Thyroid gland (tissue), 4 donors: Measurements from ENCODE around the gene PLCL1. TPM values are rescaled to one million over a fixed set of nuclear protein-coding genes. Genes with fewer than 3 reads are reported as not detected.

Experiments used
- DNase-seq, 2 donors: peaks; one replicate each; pipeline ENCODE4 v3.0.0-alpha.2; 2019
- H3K27ac ChIP-seq, 3 donors: fragments of 200-600 bp; sonication (generic); 1 replicate in 2 of 3; 2 replicates in 1 of 3; pipeline ENCODE4 v1.5.1; 2016 to 2019; ENCODE audit warnings: mild to moderate bottlenecking in 1 of 3, moderate library complexity in 1 of 3
- H3K27me3 ChIP-seq: fragments of 200-600 bp; sonication (generic); one replicate; pipeline ENCODE4 v1.5.1; 2019
- H3K36me3 ChIP-seq, 2 donors: fragments of 200-600 bp; sonication (generic); one replicate each; pipeline ENCODE4 v1.5.1; 2016 to 2019
- H3K4me1 ChIP-seq, 2 donors: fragments of 200-600 bp; sonication (generic); one replicate each; pipeline ENCODE4 v1.5.1; 2017 to 2019
- H3K4me3 ChIP-seq, 3 donors: fragments of 200-600 bp; sonication (generic); replicated peaks in 1 of 3; 1 replicate in 2 of 3; 2 replicates in 1 of 3; pipeline ENCODE4 v1.5.1; 2016; ENCODE audit warnings: mild to moderate bottlenecking in 1 of 3
- H3K9me3 ChIP-seq: fragments of 200-600 bp; sonication (generic); one replicate; pipeline ENCODE4 v1.5.1; 2017
- CTCF ChIP-seq, 6 experiments: fragments of 200-600 bp in 3 of 6; fragments of 450-650 bp in 3 of 6; sonication (generic) in 3 of 6; IDR thresholded peaks; one replicate each; pipeline ENCODE4 v1.5.1; 2016 to 2019; ENCODE audit warnings: antibody characterized with exemption in 6 of 6, mild to moderate bottlenecking in 2 of 6, inconsistent platforms in 1 of 6, moderate library complexity in 1 of 6
- POLR2A ChIP-seq, 2 donors: fragments of 450-650 bp; IDR thresholded peaks; one replicate each; pipeline ENCODE4 v1.6.1; 2017; ENCODE audit warnings: antibody characterized with exemption in 2 of 2, mild to moderate bottlenecking in 2 of 2, moderate library complexity in 1 of 2
- WGBS, 2 donors: methylation state at CpG; one replicate each; pipeline ENCODE4 v1.1.5; 2017; 5-methylcytosine and 5-hydroxymethylcytosine counted together
- intact Hi-C: fragments of 100-400 bp; cut with DNase I; formaldehyde crosslinking; loops from one replicate; pipeline ENCODE4 v1.15.1; 2023
- total RNA-seq, 4 donors: library from RNA; depleted of rRNA; stranded (reverse); fragments of >200 nt; gene quantifications; one replicate each; pipeline ENCODE4 v1.2.3, GENCODE V29; 2016

PLCL1 gene
- total RNA-seq, 4 donors from 2014 or later: 9.1 to 11.8 (median 9.9) TPM

- intact Hi-C loops: no loop called here
- no peaks in the 10 kb centered on the region for H3K27me3 ChIP-seq
- no peaks in the 10 kb centered on the region for H3K4me1 ChIP-seq
- H3K4me3 ChIP-seq: no peak overlapping the region
- no peak for TF ChIP-seq POLR2A (IDR thresholded peaks at IDR 0.05)
- TF ChIP-seq CTCF (IDR thresholded peaks at IDR 0.05): no peak
- 90 to 98% methylated on average over 1 of the region's 1 CpG for WGBS, 2 donors
- H3K9me3 ChIP-seq: no peaks in the 10 kb centered on the region
- DNase-seq: no peak
- no peaks in the 10 kb centered on the region for H3K36me3 ChIP-seq
- H3K27ac ChIP-seq: no peak overlapping the region
Measured at GRCh38 chr2:197950724-197951123, 146.3 kb downstream of the PLCL1 start.

- H3K4me1 ChIP-seq: no peaks in the 10 kb centered on the region
- no peaks in the 10 kb centered on the region for H3K9me3 ChIP-seq
- intact Hi-C loops: no loop called here
- TF ChIP-seq POLR2A (IDR thresholded peaks at IDR 0.05) (no peak), CTCF (IDR thresholded peaks at IDR 0.05) (no peak)
- no peaks in the 10 kb centered on the region for H3K36me3 ChIP-seq
- no peaks in the 10 kb centered on the region for H3K27me3 ChIP-seq
- no peak overlapping the region for H3K27ac ChIP-seq
- 93 to 97% methylated on average over 5 of the region's 5 CpGs for WGBS, 2 donors
- no peak overlapping the region for H3K4me3 ChIP-seq
- DNase-seq: no peak
Measured at GRCh38 chr2:197952540-197953202, 148.3 kb downstream of the PLCL1 start.

DNA sequence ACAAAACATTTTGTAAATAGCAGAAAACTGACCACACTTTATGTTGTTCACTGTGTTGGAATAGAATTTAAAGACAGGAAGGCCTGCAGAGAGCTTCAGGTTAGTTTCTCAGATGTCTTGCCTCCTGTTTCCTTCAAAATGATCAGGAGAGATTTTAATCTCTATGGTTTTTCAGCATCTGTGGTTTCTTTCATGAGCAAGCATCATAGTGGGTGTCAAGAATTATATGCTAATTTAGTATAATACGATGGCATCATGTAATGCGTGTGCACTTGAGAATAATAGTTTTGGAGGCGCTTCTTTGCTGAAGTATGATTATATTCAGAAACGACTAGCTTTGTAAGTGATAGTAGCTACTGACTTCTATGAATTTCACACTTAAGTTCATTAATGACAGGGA is 149.9 kb downstream of the PLCL1 start:
- no peak for TF ChIP-seq POLR2A (IDR thresholded peaks at IDR 0.05)
- no peak for TF ChIP-seq CTCF (IDR thresholded peaks at IDR 0.05)
- Histone ChIP-seq H3K9me3 (no peaks in the 10 kb centered on the region), H3K27ac (no peak overlapping the region), H3K27me3 (no peaks in the 10 kb centered on the region), H3K4me1 (no peaks in the 10 kb centered on the region), H3K36me3 (no peaks in the 10 kb centered on the region), H3K4me3 (no peak overlapping the region)
- 87 to 88% methylated on average over 4 of the region's 4 CpGs for WGBS, 2 donors
- intact Hi-C loops: no loop called here
- DNase-seq: no peak

DNA sequence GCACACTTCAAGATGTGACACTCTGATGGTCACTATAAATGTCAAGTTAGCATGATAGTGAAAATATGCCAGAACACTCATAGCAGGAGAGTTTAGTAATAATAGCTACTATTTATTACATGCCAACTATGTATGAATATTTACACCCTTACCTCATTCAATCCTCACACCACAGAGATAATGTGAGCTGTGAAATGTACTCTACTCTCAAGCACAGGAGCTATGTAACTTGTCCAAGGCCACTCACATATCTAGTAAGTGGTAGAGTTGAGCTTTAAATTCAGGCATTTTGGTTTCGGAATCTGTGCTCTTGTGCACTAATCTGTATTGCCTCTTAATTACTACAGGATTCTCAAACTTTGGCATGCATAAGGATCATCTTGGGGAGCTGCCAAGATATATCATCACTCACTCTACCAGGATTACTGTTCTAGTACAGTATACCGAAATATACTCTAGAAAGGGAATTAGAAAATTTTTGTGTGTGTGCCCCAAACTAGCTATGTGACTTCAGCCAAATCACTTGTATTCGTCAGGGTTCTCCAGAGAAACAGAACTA is 154.3 kb downstream of the PLCL1 start:
- Histone ChIP-seq H3K9me3 (no peaks in the 10 kb centered on the region), H3K27me3 (no peaks in the 10 kb centered on the region), H3K4me3 (no peak overlapping the region), H3K4me1 (no peaks in the 10 kb centered on the region), H3K27ac (no peak overlapping the region), H3K36me3 (no peaks in the 10 kb centered on the region)
- intact Hi-C loops: no loop called here
- WGBS, 2 donors: 88 to 92% methylated on average over 3 of the region's 3 CpGs
- no peak for DNase-seq
- TF ChIP-seq POLR2A (IDR thresholded peaks at IDR 0.05) (no peak), CTCF (IDR thresholded peaks at IDR 0.05) (no peak)

DNA sequence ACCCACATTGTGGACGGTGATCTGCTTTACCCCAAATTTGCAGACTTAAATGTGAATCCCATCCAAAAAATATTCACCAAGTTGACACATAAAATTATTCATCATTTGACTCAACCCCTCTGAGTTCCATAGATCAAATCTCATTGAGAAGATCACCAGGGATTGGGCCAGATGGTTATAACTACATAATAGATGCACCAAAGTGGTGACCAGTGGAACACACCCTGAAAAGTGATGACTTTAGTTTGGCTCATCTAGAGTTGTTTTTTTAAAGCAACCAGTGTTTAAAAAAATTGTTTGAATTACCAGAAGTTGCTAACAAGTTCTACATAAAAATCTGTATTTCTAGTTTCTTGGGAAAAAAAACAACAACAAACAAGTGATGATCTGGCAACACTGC is 155.0 kb downstream of the PLCL1 start:
- Histone ChIP-seq H3K4me3 (no peak overlapping the region), H3K27me3 (no peaks in the 10 kb centered on the region), H3K36me3 (no peaks in the 10 kb centered on the region), H3K27ac (no peak overlapping the region), H3K9me3 (no peaks in the 10 kb centered on the region), H3K4me1 (no peaks in the 10 kb centered on the region)
- intact Hi-C loops: no loop called here
- 100% methylated on average over 1 of the region's 1 CpG for WGBS, 2 donors
- DNase-seq: no peak
- TF ChIP-seq POLR2A (IDR thresholded peaks at IDR 0.05): no peak
- TF ChIP-seq CTCF (IDR thresholded peaks at IDR 0.05): no peak
